ENCODE measurements around the gene HCAR1.
"Not testable (repeated sequence)": the region's sequence is repeated elsewhere in the genome, so short reads cannot be mapped to it uniquely, and the experiment has no call there.

Gene HCAR1

GRCh38 chr12:122721057-122721545 is 9.5 kb downstream of the HCAR1 start:
- DNase-seq (ENCODE audit: low read depth in 3 of 3), result no peak

DNA sequence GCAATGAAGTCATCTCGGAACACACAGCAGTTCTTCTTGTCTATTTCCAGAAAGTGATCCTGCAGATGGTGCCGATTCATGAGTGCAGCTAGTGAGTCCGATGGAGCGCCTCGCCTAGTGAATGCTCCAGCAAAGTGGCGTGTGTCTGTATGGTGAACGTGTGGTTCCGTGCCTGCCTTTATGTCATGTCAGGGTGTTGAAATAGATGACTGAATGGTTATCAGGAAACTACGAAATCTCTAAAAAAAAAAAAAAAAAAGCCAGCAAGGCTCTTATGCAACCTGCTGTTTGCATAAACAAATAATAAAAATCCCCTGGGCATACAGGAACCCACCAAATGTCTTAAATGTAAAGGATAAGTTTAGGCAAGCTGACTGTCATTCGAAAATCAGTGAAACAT is 14.0 kb downstream of the HCAR1 start, which contains the start of gene HCAR3:
HCAR3 (minus strand) TSS at position 154 of the 400 bp plus-strand sequence; CDS start at position 80, 74 bp downstream.
- DNase-seq (ENCODE audit: low read depth in 3 of 3), result not testable (repeated sequence)

DNA sequence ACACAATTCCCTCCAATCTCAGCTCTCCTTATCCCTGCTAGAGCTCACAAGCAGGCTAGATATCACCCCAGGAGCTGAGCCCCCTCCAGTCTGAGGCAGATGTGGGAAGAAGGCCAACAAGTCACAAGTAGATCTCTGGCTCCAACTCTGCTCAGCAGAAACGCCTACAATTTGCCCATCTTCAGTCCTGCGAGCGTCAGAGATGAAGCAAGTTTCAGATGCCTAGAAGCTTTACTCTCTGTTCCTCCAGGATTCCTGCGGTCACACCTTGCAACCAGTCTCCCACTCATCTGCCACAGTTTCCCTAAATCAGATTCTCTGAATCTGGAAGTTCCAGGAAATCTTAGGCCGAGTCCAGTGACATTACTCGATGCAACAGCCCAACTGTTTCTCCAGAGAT is 15.4 kb downstream of the HCAR1 start:
- not testable (repeated sequence) for DNase-seq (ENCODE audit: low read depth in 3 of 3)

GRCh38 chr12:122713491-122714188 is 17.0 kb downstream of the HCAR1 start:
- DNase-seq (ENCODE audit: low read depth in 3 of 3), result not testable (repeated sequence)

DNA sequence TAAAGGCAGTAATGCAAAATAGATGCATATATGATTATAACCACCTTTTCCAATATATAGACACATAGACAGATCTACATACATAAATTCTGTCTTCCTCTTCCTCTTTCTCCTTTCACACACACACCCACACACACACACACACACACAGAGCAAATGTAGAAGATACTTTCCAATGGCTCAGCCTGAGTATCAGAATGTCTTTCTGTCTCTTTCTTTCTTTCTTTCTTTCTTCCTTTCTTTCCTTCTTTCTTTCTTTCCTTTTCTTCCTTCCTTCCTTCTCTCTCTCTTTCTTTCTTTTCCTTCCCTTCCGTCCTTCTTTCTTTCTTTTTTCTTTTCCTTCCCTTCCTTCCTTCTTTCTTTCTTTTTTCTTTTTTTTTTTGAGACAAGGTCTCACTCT is 19.4 kb downstream of the HCAR1 start:
- not testable (repeated sequence) for DNase-seq (ENCODE audit: low read depth in 3 of 3)

- not testable (repeated sequence) for DNase-seq (ENCODE audit: low read depth in 3 of 3)
Measured at GRCh38 chr12:122710341-122710740, 20.3 kb downstream of the HCAR1 start.

- DNase-seq (ENCODE audit: low read depth in 3 of 3), result not testable (repeated sequence)
Measured at GRCh38 chr12:122709287-122709686, 21.4 kb downstream of the HCAR1 start.

DNA sequence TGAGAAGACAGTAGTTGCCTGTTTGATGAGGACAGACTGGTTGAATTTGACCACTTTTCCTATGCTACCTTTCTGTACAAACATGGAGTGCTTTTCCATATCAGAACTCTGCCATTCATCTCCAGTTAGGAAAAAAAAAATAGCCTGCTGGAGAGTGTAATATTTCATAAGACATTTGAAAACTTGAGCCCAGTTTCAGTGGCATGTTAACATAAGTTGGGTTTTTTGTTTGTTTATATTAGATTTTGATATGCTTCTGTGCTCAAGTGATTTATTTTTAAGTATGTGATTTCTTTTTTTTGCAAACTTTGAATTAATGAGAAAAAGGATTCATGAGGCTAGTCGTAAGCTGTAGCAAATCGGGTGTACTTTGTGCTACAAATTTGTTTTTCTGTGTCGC is 26.8 kb downstream of the HCAR1 start:
- not testable (repeated sequence) for DNase-seq (ENCODE audit: low read depth in 3 of 3)

GRCh38 chr12:122702890-122703611 is 27.6 kb downstream of the HCAR1 start, which contains the start of gene HCAR2:
HCAR2 (minus strand) TSS chr12:122703357; CDS start chr12:122703283, 74 bp downstream.
- not testable (repeated sequence) for DNase-seq (ENCODE audit: low read depth in 3 of 3)

DNA sequence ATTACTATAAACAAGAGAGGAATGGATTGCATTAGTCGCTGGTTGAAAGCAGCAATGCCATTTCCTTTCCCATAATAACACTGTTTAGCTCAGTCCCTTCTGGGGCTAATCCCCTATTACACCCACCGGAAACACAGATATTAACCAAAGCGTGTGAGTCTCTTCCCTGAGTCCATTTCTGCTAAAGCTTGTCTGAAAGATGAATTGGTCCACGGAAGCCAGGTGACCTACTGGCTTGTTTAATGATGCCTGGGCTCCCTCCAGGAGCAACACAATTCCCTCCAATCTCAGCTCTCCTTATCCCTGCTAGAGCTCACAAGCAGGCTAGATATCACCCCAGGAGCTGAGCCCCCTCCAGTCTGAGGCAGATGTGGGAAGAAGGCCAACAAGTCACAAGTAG is 29.2 kb downstream of the HCAR1 start:
- not testable (repeated sequence) for DNase-seq (ENCODE audit: low read depth in 3 of 3)

GRCh38 chr12:122700038-122700710 is 30.5 kb downstream of the HCAR1 start:
- DNase-seq (ENCODE audit: low read depth in 3 of 3), result not testable (repeated sequence)

- not testable (repeated sequence) for DNase-seq (ENCODE audit: low read depth in 3 of 3)
Measured at GRCh38 chr12:122696922-122697321, 33.7 kb downstream of the HCAR1 start.

DNA sequence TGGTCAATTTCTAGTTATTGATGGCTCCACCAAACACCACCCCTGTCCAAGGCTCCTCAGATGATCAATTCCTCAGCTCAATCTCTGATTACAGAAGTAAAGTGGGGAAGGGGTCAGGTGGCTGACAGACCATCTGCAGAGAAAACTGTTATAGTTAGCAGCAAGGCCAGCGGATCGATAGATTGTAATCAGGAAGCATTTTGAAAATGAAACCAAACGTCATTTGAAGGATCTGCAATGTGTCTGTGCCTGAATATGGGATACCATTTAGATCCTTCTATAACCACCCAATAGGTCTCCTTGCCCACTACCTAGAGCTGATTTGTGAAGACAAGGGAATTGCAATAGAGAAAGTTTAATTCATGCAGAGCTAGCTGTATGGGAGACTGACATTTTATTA is 39.1 kb downstream of the HCAR1 start:
- no peak for DNase-seq (ENCODE audit: low read depth in 3 of 3)

DNA sequence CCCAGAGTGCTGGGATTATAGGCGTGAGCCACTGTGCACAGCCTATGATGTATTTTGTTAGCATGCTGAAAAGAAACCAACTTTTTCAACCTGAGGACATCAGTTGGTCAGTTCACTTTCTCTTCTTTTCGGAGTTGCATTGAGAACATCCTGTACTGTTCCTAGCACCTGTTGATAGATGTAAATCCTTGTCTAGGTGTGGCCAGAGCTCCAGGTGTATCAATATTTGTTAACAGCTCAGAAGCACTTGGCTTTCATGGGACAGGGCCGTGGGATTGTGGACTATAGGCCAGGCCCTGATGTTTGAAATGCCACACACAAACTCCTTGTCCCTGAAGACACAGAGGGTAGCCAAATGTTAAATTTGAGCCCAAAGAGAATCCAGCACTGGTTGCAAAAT is 42.4 kb downstream of the HCAR1 start:
- DNase-seq (ENCODE audit: low read depth in 3 of 3), result no peak

- no peak for DNase-seq (ENCODE audit: low read depth in 3 of 3)
Measured at GRCh38 chr12:122687086-122687485, 43.6 kb downstream of the HCAR1 start.

- no peak for DNase-seq (ENCODE audit: low read depth in 3 of 3)
Measured at GRCh38 chr12:122686538-122686937, 44.1 kb downstream of the HCAR1 start.

DNA sequence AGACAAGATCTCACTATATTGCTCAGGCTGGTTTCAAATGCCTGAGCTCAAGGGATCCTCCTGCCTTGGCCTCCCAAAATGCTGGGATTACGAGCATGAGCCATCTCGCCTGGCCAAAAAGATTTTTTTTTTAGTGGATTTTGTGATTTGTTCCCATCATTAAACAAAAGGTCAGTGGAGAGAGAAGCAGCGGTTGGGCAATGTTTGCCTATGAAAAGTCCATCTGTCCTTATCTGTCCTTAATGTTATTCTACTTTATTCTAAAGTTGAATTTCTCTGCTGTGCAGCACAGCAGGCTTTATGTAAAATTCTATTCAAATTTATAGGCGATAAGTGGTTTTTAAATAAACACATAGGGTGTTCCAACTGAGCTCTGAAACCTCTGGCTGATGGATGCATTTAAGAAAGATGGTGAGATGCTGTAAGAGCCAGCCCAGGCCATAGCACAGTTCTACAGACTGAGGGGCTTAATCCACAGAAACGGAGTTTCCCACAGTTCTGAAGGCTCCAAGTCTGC is 46.3 kb downstream of the HCAR1 start:
- no peak for DNase-seq (ENCODE audit: low read depth in 3 of 3)

DNA sequence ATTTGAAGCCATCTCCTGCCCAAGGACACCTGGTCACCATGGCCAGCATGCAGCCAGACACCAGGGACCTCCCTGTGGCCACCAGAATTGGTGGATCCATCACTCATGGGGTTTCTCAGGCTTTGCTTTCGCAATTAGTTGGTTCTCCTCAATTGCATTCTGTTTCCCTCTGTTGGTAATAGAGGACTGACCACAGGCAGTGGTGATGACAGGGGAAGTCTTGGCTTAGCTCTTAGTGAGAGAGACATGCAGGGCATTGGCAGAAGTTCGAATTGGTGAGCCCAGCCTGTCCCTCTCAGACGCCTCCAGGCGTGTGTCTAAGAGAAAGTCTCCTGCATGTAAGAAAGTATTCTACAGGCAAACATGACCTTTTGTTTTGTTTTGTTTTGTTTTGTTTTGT is 48.8 kb downstream of the HCAR1 start:
- DNase-seq (ENCODE audit: low read depth in 3 of 3), result no peak

DNA sequence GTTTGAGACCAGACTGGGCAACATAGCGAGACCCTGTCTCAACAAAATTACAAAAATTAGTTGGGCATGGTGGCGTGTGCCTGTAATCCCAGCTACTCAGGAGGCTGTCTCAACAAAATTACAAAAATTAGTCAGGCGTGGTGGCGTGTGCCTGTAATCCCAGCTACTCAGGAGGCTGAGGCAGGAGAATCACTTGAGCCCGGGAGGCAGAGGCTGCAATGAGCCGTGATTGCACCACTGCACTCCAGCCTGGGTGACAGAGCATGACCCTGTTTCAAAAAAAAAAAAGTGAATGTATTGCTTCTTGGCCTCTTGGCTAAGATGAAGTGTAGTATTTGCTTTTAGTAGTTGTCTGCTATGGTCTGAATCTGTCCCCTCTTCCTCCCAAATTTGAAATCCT is 49.7 kb downstream of the HCAR1 start:
- not testable (repeated sequence) for DNase-seq (ENCODE audit: low read depth in 3 of 3)

DNA sequence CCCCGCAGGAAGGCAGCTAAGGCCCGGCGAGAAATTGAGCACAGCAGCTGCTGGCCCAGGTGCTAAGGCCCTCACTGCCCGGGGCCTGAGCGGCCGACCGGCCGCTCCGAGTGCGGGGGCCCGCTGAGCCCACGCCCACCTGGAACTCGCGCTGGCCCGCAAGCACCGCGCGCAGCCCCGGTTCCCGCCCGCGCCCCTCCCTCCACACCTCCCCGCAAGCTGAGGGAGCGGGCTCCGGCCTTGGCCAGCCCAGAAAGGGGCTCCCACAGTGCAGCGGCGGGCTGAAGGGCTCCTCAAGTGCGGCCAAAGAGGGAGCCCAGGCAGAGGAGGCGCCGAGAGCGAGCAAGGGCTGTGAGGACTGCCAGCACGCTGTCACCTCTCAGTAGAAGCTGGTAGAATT is 53.9 kb downstream of the HCAR1 start:
- not testable (repeated sequence) for DNase-seq (ENCODE audit: low read depth in 3 of 3)

Measured in stimulated activated CD4-positive, alpha-beta T cell treated with anti-CD3 and anti-CD28 coated beads, TNF-alpha, amount 100 ng/mL, for 24 hours (primary cell).